Body of pancreas (tissue), 4 donors: ENCODE measurements around the gene LCLAT1. TPM values are rescaled to one million over a fixed set of nuclear protein-coding genes. Genes with fewer than 3 reads are reported as not detected.

Source experiments
- ATAC-seq: fragments of 150-250 bp; one replicate; pipeline ENCODE4 v1.9.1; 2016
- DNase-seq, 4 donors: peaks; one replicate each; pipeline ENCODE4 v3.0.0-alpha.2; 2019
- H3K27ac ChIP-seq, 4 donors: fragments of 200-600 bp; sonication (generic); 1 replicate in 3 of 4; 2 replicates in 1 of 4; pipeline versions ENCODE4 v1.5.1 to v1.6.1; 2016 to 2019; ENCODE audit warnings: mild to moderate bottlenecking in 1 of 4, mixed read lengths in 1 of 4, moderate library complexity in 1 of 4
- H3K27me3 ChIP-seq, 2 donors: fragments of 200-600 bp; sonication (generic); one replicate each; pipeline ENCODE4 v1.6.0; 2016; ENCODE audit warnings: mild to moderate bottlenecking in 1 of 2
- H3K36me3 ChIP-seq, 2 donors: fragments of 200-600 bp; sonication (generic); replicated peaks in 1 of 2; 2 replicates each; pipeline ENCODE4 v1.5.1; 2016; ENCODE audit warnings: low read depth in 2 of 2; ENCODE audit not compliant: insufficient read depth in 1 of 2
- H3K4me1 ChIP-seq: fragments of 200-600 bp; sonication (generic); one replicate; pipeline ENCODE4 v1.6.0; 2016
- H3K4me3 ChIP-seq, 2 donors: fragments of 200-600 bp; sonication (generic); 1 replicate in 1 of 2; 2 replicates in 1 of 2; pipeline ENCODE4 v1.5.1; 2016 to 2019
- H3K9me3 ChIP-seq, 3 donors: fragments of 200-600 bp; sonication (generic); 1 replicate in 2 of 3; 2 replicates in 1 of 3; pipeline ENCODE4 v1.5.1; 2016
- CTCF ChIP-seq, 7 experiments: fragments of 450-650 bp in 4 of 7; fragments of 200-600 bp in 3 of 7; sonication (generic) in 3 of 7; IDR thresholded peaks; one replicate each; pipeline ENCODE4 v1.5.1; 2016 to 2019; ENCODE audit warnings: antibody characterized with exemption in 7 of 7
- POLR2A ChIP-seq, 3 donors: fragments of 450-650 bp; IDR thresholded peaks; one replicate each; pipeline ENCODE4 v1.6.1; 2016; ENCODE audit warnings: antibody characterized with exemption in 3 of 3, mild to moderate bottlenecking in 2 of 3
- WGBS, 2 donors: methylation state at CpG; one replicate each; pipeline ENCODE4 v1.1.5; 2017; 5-methylcytosine and 5-hydroxymethylcytosine counted together
- intact Hi-C: fragments of 100-400 bp; cut with DNase I; formaldehyde crosslinking; loops from one replicate; pipeline ENCODE4 v1.15.1; 2023
- total RNA-seq, 2 donors: library from RNA; depleted of rRNA; stranded (reverse); fragments of >200 nt; gene quantifications; one replicate each; pipeline ENCODE4 v1.1.0, GENCODE V29; 2016

LCLAT1 gene
- total RNA-seq, 2 donors from 2014 or later: 13.7 to 19.4 TPM

GRCh38 chr2:30516166-30516565, 69.1 kb downstream of the LCLAT1 start:
- Histone ChIP-seq H3K27me3 (no peaks in the 10 kb centered on the region), H3K36me3 (no peaks in the 10 kb centered on the region), H3K4me1 (peaks cover 8% of the 10 kb centered on the region), H3K9me3 (no peaks in the 10 kb centered on the region), H3K4me3 (no peak overlapping the region), H3K27ac (no peak overlapping the region)
- ATAC-seq: no peak
- intact Hi-C loops: no loop called here
- TF ChIP-seq CTCF (IDR thresholded peaks at IDR 0.05): no peak
- TF ChIP-seq POLR2A (IDR thresholded peaks at IDR 0.05): no peak
- 89 to 93% methylated on average over 18 of the region's 18 CpGs for WGBS, 2 donors
- no peak for DNase-seq

GRCh38 chr2:30519796-30520195, 72.8 kb downstream of the LCLAT1 start:
- no peak overlapping the region for H3K4me3 ChIP-seq
- peaks cover 4% of the 10 kb centered on the region for H3K4me1 ChIP-seq
- 94 to 98% methylated on average over 14 to 16 of the region's 16 CpGs for WGBS, 2 donors
- intact Hi-C loops: no loop called here
- H3K36me3 ChIP-seq: no peaks in the 10 kb centered on the region
- no peak overlapping the region for H3K27ac ChIP-seq
- DNase-seq (no peak), ATAC-seq (no peak)
- no peaks in the 10 kb centered on the region for H3K9me3 ChIP-seq
- TF ChIP-seq CTCF (IDR thresholded peaks at IDR 0.05) (no peak), POLR2A (IDR thresholded peaks at IDR 0.05) (no peak)
- no peaks in the 10 kb centered on the region for H3K27me3 ChIP-seq

GRCh38 chr2:30522421-30522820, 75.4 kb downstream of the LCLAT1 start:
- WGBS, 2 donors: 76 to 89% methylated on average over 2 of the region's 2 CpGs
- Histone ChIP-seq H3K27me3 (no peaks in the 10 kb centered on the region), H3K4me1 (no peaks in the 10 kb centered on the region), H3K9me3 (no peaks in the 10 kb centered on the region), H3K36me3 (no peaks in the 10 kb centered on the region), H3K27ac (no peak overlapping the region), H3K4me3 (no peak overlapping the region)
- TF ChIP-seq POLR2A (IDR thresholded peaks at IDR 0.05) (no peak), CTCF (IDR thresholded peaks at IDR 0.05) (no peak)
- ATAC-seq (no peak), DNase-seq (no peak)
- intact Hi-C loops: no loop called here

- ATAC-seq (no peak), DNase-seq (no peak)
- Histone ChIP-seq H3K4me1 (no peaks in the 10 kb centered on the region), H3K36me3 (no peaks in the 10 kb centered on the region), H3K4me3 (no peak overlapping the region), H3K27me3 (no peaks in the 10 kb centered on the region), H3K27ac (no peak overlapping the region), H3K9me3 (no peaks in the 10 kb centered on the region)
- 98 to 99% methylated on average over 2 of the region's 2 CpGs for WGBS, 2 donors
- no peak for TF ChIP-seq CTCF (IDR thresholded peaks at IDR 0.05)
- no peak for TF ChIP-seq POLR2A (IDR thresholded peaks at IDR 0.05)
- intact Hi-C loops: no loop called here
These were observed 80.4 kb downstream of the LCLAT1 start for GRCh38 chr2:30527411-30527810.

- 85 to 86% methylated on average over 2 of the region's 2 CpGs for WGBS, 2 donors
These were observed 80.8 kb downstream of the LCLAT1 start for GRCh38 chr2:30527859-30528258.

More at GRCh38 chr2:30527859-30528258, 80.8 kb downstream of the LCLAT1 start:
- no peak for DNase-seq
- intact Hi-C loops: no loop called here
- TF ChIP-seq POLR2A (IDR thresholded peaks at IDR 0.05) (no peak), CTCF (IDR thresholded peaks at IDR 0.05) (no peak)
- H3K4me3 ChIP-seq: no peak overlapping the region
- H3K27ac ChIP-seq: no peak overlapping the region
- no peak for ATAC-seq
- H3K27me3 ChIP-seq: no peaks in the 10 kb centered on the region
- H3K9me3 ChIP-seq: no peaks in the 10 kb centered on the region
- H3K4me1 ChIP-seq: no peaks in the 10 kb centered on the region
- no peaks in the 10 kb centered on the region for H3K36me3 ChIP-seq
